NOMO-1 (cell line): ENCODE data around the gene RO60.
"Not testable (repeated sequence)": the region's sequence is repeated elsewhere in the genome, so short reads cannot be mapped to it uniquely, and the experiment has no call there.

Source experiments
- DNase-seq, 2 experiments: peaks; one replicate each; lab custom pipeline; 2025; ENCODE audit not compliant: unreplicated experiment in 2 of 2; lab: John Stamatoyannopoulos, UW

The RO60 gene

GRCh38 chr1:193059282-193060114 is at the start of gene RO60, which contains the start of gene UCHL5:
TSS of gene RO60 (plus strand) at chr1:193059612. CDS start at chr1:193069055, 9,443 bp downstream.
TSS of gene UCHL5 (minus strand) at chr1:193059360. CDS start at chr1:193059260, 100 bp downstream.
- DNase-seq, result peak; percentile 99

- no peak for DNase-seq
Observed at GRCh38 chr1:193011406-193011805, 48.0 kb upstream of the RO60 start.

- no peak for DNase-seq
Observed at GRCh38 chr1:193013005-193013404, 46.4 kb upstream of the RO60 start.

- DNase-seq, result no peak
Observed at GRCh38 chr1:193013707-193014106, 45.7 kb upstream of the RO60 start.

GRCh38 chr1:193014400-193014799 is 45.0 kb upstream of the RO60 start:
- no peak for DNase-seq

GRCh38 chr1:193016788-193017187 is 42.6 kb upstream of the RO60 start:
- no peak for DNase-seq

- DNase-seq, result peak in 1 of 2 experiments; percentile 54
Observed at GRCh38 chr1:193019442-193020026, 39.9 kb upstream of the RO60 start.

- no peak for DNase-seq
Observed at GRCh38 chr1:193025218-193025617, 34.2 kb upstream of the RO60 start.

- DNase-seq, result no peak
Observed at GRCh38 chr1:193030280-193030679, 29.1 kb upstream of the RO60 start.

- peak in 1 of 2 experiments; percentile 11 for DNase-seq
Observed at GRCh38 chr1:193031431-193031830, 28.0 kb upstream of the RO60 start.

- not testable (repeated sequence) for DNase-seq
Observed at GRCh38 chr1:193032643-193033427, 26.6 kb upstream of the RO60 start.

GRCh38 chr1:193033610-193034009 is 25.8 kb upstream of the RO60 start:
- no peak for DNase-seq

- no peak for DNase-seq
Observed at GRCh38 chr1:193036337-193037047, 22.9 kb upstream of the RO60 start.

GRCh38 chr1:193040011-193040410 is 19.4 kb upstream of the RO60 start:
- no peak for DNase-seq

GRCh38 chr1:193042766-193043691 is 16.4 kb upstream of the RO60 start:
- no peak for DNase-seq

GRCh38 chr1:193048913-193049312 is 10.5 kb upstream of the RO60 start:
- DNase-seq, result not testable (repeated sequence)

- DNase-seq, result no peak
Observed at GRCh38 chr1:193054169-193054675, 5.2 kb upstream of the RO60 start.

GRCh38 chr1:193058529-193059281 is 707 bp upstream of the RO60 start:
- peak; percentile 40 to 80 for DNase-seq

- DNase-seq, result no peak
Observed at GRCh38 chr1:193060115-193060403, 647 bp downstream of the RO60 start.
